ENCODE results near the gene MAPRE2. TPM values are rescaled to one million over a fixed set of nuclear protein-coding genes. Genes with fewer than 3 reads are reported as not detected.

Gene MAPRE2
- total and polyA plus RNA-seq, 11 donors, result 36.4 to 190 (median 137) TPM

- Histone ChIP-seq H3K4me3 (no peak overlapping the region), H3K36me3 (no peaks in the 10 kb centered on the region), H3K27me3 (no peaks in the 10 kb centered on the region), H3K9me3 (no peaks in the 10 kb centered on the region), H3K27ac (no peak overlapping the region), H3K4me1 (peaks cover 0 to 14% (median 4%) of the 10 kb centered on the region in 12 donors)
- ATAC-seq, result no peak
- WGBS, 4 donors, result 62 to 73% (median 64%) methylated on average over 2 of the region's 2 CpGs
- no peak for DNase-seq
- intact Hi-C loops (cut with DNase I), result loop anchor here in 3 of 10 donors (5.0 to 10.0 kb wide), 3 partner anchors 112 to 215 kb away; no protein-coding TSS in a partner anchor
- TF ChIP-seq POLR2A (IDR thresholded peaks at IDR 0.05), result no peak
- TF ChIP-seq, protein P1, sequence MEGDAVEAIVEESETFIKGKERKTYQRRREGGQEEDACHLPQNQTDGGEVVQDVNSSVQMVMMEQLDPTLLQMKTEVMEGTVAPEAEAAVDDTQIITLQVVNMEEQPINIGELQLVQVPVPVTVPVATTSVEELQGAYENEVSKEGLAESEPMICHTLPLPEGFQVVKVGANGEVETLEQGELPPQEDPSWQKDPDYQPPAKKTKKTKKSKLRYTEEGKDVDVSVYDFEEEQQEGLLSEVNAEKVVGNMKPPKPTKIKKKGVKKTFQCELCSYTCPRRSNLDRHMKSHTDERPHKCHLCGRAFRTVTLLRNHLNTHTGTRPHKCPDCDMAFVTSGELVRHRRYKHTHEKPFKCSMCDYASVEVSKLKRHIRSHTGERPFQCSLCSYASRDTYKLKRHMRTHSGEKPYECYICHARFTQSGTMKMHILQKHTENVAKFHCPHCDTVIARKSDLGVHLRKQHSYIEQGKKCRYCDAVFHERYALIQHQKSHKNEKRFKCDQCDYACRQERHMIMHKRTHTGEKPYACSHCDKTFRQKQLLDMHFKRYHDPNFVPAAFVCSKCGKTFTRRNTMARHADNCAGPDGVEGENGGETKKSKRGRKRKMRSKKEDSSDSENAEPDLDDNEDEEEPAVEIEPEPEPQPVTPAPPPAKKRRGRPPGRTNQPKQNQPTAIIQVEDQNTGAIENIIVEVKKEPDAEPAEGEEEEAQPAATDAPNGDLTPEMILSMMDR (IDR thresholded peaks at IDR 0.05), result no peak
Measured at GRCh38 chr18:35019933-35020332, 21.3 kb upstream of the MAPRE2 start.

DNA sequence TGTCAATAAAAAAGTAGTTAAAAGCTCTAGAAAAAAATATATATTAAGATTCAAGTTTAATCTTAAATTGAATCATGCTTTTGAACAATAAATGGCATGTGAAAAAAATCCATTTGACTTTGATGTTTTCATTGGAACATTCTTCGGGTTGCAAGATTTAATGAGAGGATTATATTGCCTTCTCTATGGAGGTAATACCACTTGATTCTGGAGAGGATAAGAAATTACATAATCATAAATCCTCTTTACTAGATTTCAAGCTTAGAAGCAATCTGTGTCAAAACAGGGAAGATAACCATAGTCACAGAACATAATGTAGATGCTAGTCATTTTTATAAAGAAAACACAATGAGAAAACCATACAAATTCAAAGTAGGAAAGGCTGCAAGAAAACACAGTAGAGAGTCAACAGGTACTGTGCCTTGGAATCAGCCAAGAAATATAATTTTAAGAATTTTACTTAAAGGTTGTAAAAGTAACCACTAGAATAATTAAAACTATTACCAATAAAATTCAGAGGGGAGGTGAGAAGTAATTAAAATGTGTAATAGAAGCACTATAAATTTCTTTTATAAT lies 18.7 kb upstream of the MAPRE2 start:
- no peaks in the 10 kb centered on the region for H3K36me3 ChIP-seq
- H3K9me3 ChIP-seq, result no peaks in the 10 kb centered on the region
- no peak for ATAC-seq
- no peak for DNase-seq
- H3K27me3 ChIP-seq, result no peaks in the 10 kb centered on the region
- TF ChIP-seq POLR2A (IDR thresholded peaks at IDR 0.05), result no peak
- TF ChIP-seq, protein P1 (IDR thresholded peaks at IDR 0.05), result no peak
- peaks cover 0 to 28% (median 13%) of the 10 kb centered on the region in 12 donors for H3K4me1 ChIP-seq
- 92 to 98% (median 97%) methylated on average over 1 of the region's 1 CpG for WGBS, 4 donors
- intact Hi-C loops (cut with DNase I), result loop anchor here in 1 of 10 donors (5.0 kb wide), 1 partner anchor 110 kb away; no protein-coding TSS in a partner anchor
- H3K27ac ChIP-seq, result no peak overlapping the region
- no peak overlapping the region for H3K4me3 ChIP-seq

- Histone ChIP-seq H3K9me3 (no peaks in the 10 kb centered on the region), H3K27me3 (no peaks in the 10 kb centered on the region), H3K27ac (no peak overlapping the region), H3K4me3 (no peak overlapping the region), H3K4me1 (peaks cover 0 to 37% (median 20%) of the 10 kb centered on the region in 12 donors), H3K36me3 (no peaks in the 10 kb centered on the region)
- DNase-seq, result no peak
- TF ChIP-seq, protein P1 (IDR thresholded peaks at IDR 0.05), result no peak
- no peak for TF ChIP-seq POLR2A (IDR thresholded peaks at IDR 0.05)
- 82 to 92% (median 84%) methylated on average over 3 of the region's 3 CpGs for WGBS, 4 donors
- ATAC-seq, result no peak
- intact Hi-C loops (cut with DNase I), result loop anchor here in 1 of 10 donors (5.0 kb wide), 1 partner anchor 108 kb away; no protein-coding TSS in a partner anchor
Measured at GRCh38 chr18:35024196-35024595, 17.0 kb upstream of the MAPRE2 start.

GRCh38 chr18:35024965-35025364 lies 16.2 kb upstream of the MAPRE2 start:
- intact Hi-C loops (cut with DNase I), result loop anchor here in 7 of 10 donors (5.0 kb wide), 3 partner anchors 107 to 117 kb away; no protein-coding TSS in a partner anchor
- Histone ChIP-seq H3K36me3 (no peaks in the 10 kb centered on the region), H3K4me1 (peaks cover 0 to 40% (median 26%) of the 10 kb centered on the region in 12 donors), H3K4me3 (no peak overlapping the region), H3K9me3 (no peaks in the 10 kb centered on the region), H3K27ac (peak overlapping the region in 6 of 12 donors; percentile 11 to 45 (median 24)), H3K27me3 (no peaks in the 10 kb centered on the region)
- TF ChIP-seq, protein P1 (IDR thresholded peaks at IDR 0.05), result no peak
- TF ChIP-seq POLR2A (IDR thresholded peaks at IDR 0.05), result no peak
- 6 to 22% (median 10%) methylated on average over 1 of the region's 1 CpG for WGBS, 4 donors
- ATAC-seq, result peak; percentile 77 to 91 (median 82)
- DNase-seq, result peak in 4 of 5 donors; percentile 77 to 85 (median 82)

Measured in heart left ventricle (tissue), 16 donors.